ENCODE results near the gene PSMD11. TPM values are rescaled to one million over a fixed set of nuclear protein-coding genes. Genes with fewer than 3 reads are reported as not detected.

PSMD11 gene
- total RNA-seq, 4 donors from 2014 or later, result 44.2 to 77.0 (median 54.2) TPM

GRCh38 chr17:32464374-32464773 lies 20.1 kb downstream of the PSMD11 start:
- no peak for TF ChIP-seq CTCF (IDR thresholded peaks at IDR 0.05)
- no peak for TF ChIP-seq POLR2A (IDR thresholded peaks at IDR 0.05)
- WGBS, 2 donors, result 74 to 86% methylated on average over 1 of the region's 1 CpG
- DNase-seq (ENCODE audit: low spot score in 2 of 2), result no peak

GRCh38 chr17:32467949-32468348 lies 23.6 kb downstream of the PSMD11 start:
- DNase-seq (ENCODE audit: low spot score in 2 of 2), result no peak
- intact Hi-C loops (cut with DNase I; ENCODE audit: low total_unique reads), result no loop called here
- TF ChIP-seq CTCF (IDR thresholded peaks at IDR 0.05) (no peak), POLR2A (IDR thresholded peaks at IDR 0.05) (no peak)
- H3K4me3 ChIP-seq (ENCODE audit: low read depth, poor library complexity, severe bottlenecking), result no peak overlapping the region
- 99% methylated on average over 7 of the region's 7 CpGs for WGBS, 2 donors

More at GRCh38 chr17:32464374-32464773, 20.1 kb downstream of the PSMD11 start:
- intact Hi-C loops (cut with DNase I; ENCODE audit: low total_unique reads), result no loop called here
- no peak overlapping the region for H3K4me3 ChIP-seq (ENCODE audit: low read depth, poor library complexity, severe bottlenecking)

- intact Hi-C loops (cut with DNase I; ENCODE audit: low total_unique reads), result no loop called here
- WGBS, 2 donors, result 93 to 94% methylated on average over 6 of the region's 6 CpGs
- DNase-seq (ENCODE audit: low spot score in 2 of 2), result no peak
- H3K4me3 ChIP-seq (ENCODE audit: low read depth, poor library complexity, severe bottlenecking), result no peak overlapping the region
- TF ChIP-seq CTCF (IDR thresholded peaks at IDR 0.05) (no peak), POLR2A (IDR thresholded peaks at IDR 0.05) (no peak)
These were observed 26.3 kb downstream of the PSMD11 start for GRCh38 chr17:32470405-32471167.

GRCh38 chr17:32471652-32472051 lies 27.3 kb downstream of the PSMD11 start:
- H3K4me3 ChIP-seq (ENCODE audit: low read depth, poor library complexity, severe bottlenecking), result no peak overlapping the region
- 93 to 95% methylated on average over 4 of the region's 4 CpGs for WGBS, 2 donors
- DNase-seq (ENCODE audit: low spot score in 2 of 2), result no peak
- TF ChIP-seq CTCF (IDR thresholded peaks at IDR 0.05) (no peak), POLR2A (IDR thresholded peaks at IDR 0.05) (no peak)
- intact Hi-C loops (cut with DNase I; ENCODE audit: low total_unique reads), result no loop called here

GRCh38 chr17:32475258-32475657 lies 30.9 kb downstream of the PSMD11 start:
- DNase-seq (ENCODE audit: low spot score in 2 of 2), result no peak
- no peak overlapping the region for H3K4me3 ChIP-seq (ENCODE audit: low read depth, poor library complexity, severe bottlenecking)
- intact Hi-C loops (cut with DNase I; ENCODE audit: low total_unique reads), result no loop called here
- WGBS, 2 donors, result 86 to 92% methylated on average over 3 of the region's 3 CpGs
- no peak for TF ChIP-seq POLR2A (IDR thresholded peaks at IDR 0.05)
- TF ChIP-seq CTCF (IDR thresholded peaks at IDR 0.05), result no peak

GRCh38 chr17:32477220-32477619 lies 32.9 kb downstream of the PSMD11 start:
- no peak overlapping the region for H3K4me3 ChIP-seq (ENCODE audit: low read depth, poor library complexity, severe bottlenecking)
- no peak for TF ChIP-seq POLR2A (IDR thresholded peaks at IDR 0.05)
- no peak for TF ChIP-seq CTCF (IDR thresholded peaks at IDR 0.05)
- DNase-seq (ENCODE audit: low spot score in 2 of 2), result no peak
- intact Hi-C loops (cut with DNase I; ENCODE audit: low total_unique reads), result no loop called here
- WGBS, 2 donors, result 94% methylated on average over 8 of the region's 8 CpGs

Measured in lower leg skin (tissue), 4 donors.